A673 (cell line): Measurements from ENCODE around the gene LRRC51. TPM values are rescaled to one million over a fixed set of nuclear protein-coding genes. Genes with fewer than 3 reads are reported as not detected.

Experiments
- Bru-seq: library from RNA; stranded (reverse); fragments of 400-500 nt; gene quantifications from one replicate; lab custom pipeline; 2021; lab: Mats Ljungman, UMichigan
- BruChase-seq, 2 experiments: library from RNA; stranded (reverse); fragments of 400-500 nt; gene quantifications; one replicate each; lab custom pipeline; 2021; lab: Mats Ljungman, UMichigan
- BruUV-seq: library from RNA; stranded (reverse); fragments of 400-500 nt; replicated peaks from 2 replicates; lab custom pipeline; 2021; lab: Mats Ljungman, UMichigan
- CTCF ChIA-PET: fragments of 300-600 bp; sonication (Branson Sonifier 250); formaldehyde crosslinking; loops from one replicate; lab custom pipeline; 2022; ENCODE audit warnings: antibody characterized with exemption; lab: Charles Lee
- POLR2A ChIA-PET: fragments of 300-600 bp; sonication (Branson Sonifier 250); formaldehyde crosslinking; loops from one replicate; lab custom pipeline; 2022; ENCODE audit warnings: antibody characterized with exemption; ENCODE audit not compliant: low non-redundant PET; lab: Charles Lee
- DNase-seq: peaks from one replicate; pipeline ENCODE4 v3.0.0-alpha.2; 2015; ENCODE audit warnings: low spot score
- H3K27ac ChIP-seq: fragments of 200-600 bp; sonication (generic); 2 replicates; pipeline ENCODE4 v1.5.1; 2016; ENCODE audit warnings: mixed run types, low read depth, mild to moderate bottlenecking, mixed read lengths, antibody characterized with exemption, low read length; ENCODE audit not compliant: poor library complexity, severe bottlenecking
- H3K27me3 ChIP-seq: fragments of 200-600 bp; sonication (generic); replicated peaks from 2 replicates; pipeline ENCODE4 v1.6.1; 2017; ENCODE audit warnings: mixed run types, low read depth, mild to moderate bottlenecking, mixed read lengths, antibody characterized with exemption, low read length; ENCODE audit not compliant: insufficient read depth, poor library complexity
- H3K36me3 ChIP-seq: fragments of 200-600 bp; sonication (generic); 2 replicates; pipeline ENCODE4 v1.6.1; 2016; ENCODE audit warnings: mixed run types, mild to moderate bottlenecking, mixed read lengths, antibody characterized with exemption, low read length; ENCODE audit not compliant: insufficient read depth, poor library complexity, severe bottlenecking
- H3K4me1 ChIP-seq: fragments of 200-600 bp; sonication (generic); 2 replicates; pipeline ENCODE4 v1.6.1; 2017; ENCODE audit warnings: mixed run types, mild to moderate bottlenecking, mixed read lengths, antibody characterized with exemption, low read length; ENCODE audit not compliant: insufficient read depth, poor library complexity, severe bottlenecking
- H3K4me3 ChIP-seq: fragments of 200-600 bp; sonication (generic); 2 replicates; pipeline ENCODE4 v1.5.1; 2016; ENCODE audit warnings: low read depth, mixed run types, mild to moderate bottlenecking, mixed read lengths, low read length; ENCODE audit not compliant: poor library complexity, severe bottlenecking
- H3K9me3 ChIP-seq: fragments of 200-600 bp; sonication (generic); 2 replicates; pipeline ENCODE4 v1.6.1; 2016; ENCODE audit warnings: mixed run types, low read depth, mild to moderate bottlenecking, mixed read lengths, antibody characterized with exemption, low read length; ENCODE audit not compliant: poor library complexity, severe bottlenecking
- CTCF ChIP-seq: fragments of 300-800, 200-600 bp; sonication (generic); conservative IDR thresholded peaks from 2 replicates; pipeline ENCODE4 v1.5.1; 2017; ENCODE audit warnings: low read depth, mild to moderate bottlenecking, antibody characterized with exemption, low read length, moderate library complexity, mixed read lengths
- EZH2 ChIP-seq: fragments of 200-600 bp; sonication (generic); IDR thresholded peaks from 2 replicates; pipeline ENCODE4 v1.6.1; 2017; ENCODE audit warnings: borderline replicate concordance, low read depth, mild to moderate bottlenecking, mixed read lengths, antibody characterized with exemption, low read length; ENCODE audit not compliant: poor library complexity, severe bottlenecking
- intact Hi-C: fragments of 100-400 bp; cut with micrococcal nuclease; formaldehyde crosslinking; loops from one replicate; pipeline ENCODE4 v1.10.0; 2022; ENCODE audit not compliant: unreplicated experiment
- long read RNA-seq: library from polyadenylated mRNA; stranded (forward); transcript quantifications from one replicate; pipeline ENCODE4 v2.0.0, GENCODE V29; 2022
- total RNA-seq: library from RNA; stranded (reverse); gene quantifications from 2 replicates; pipeline ENCODE4 v1.2.3, GENCODE V29; 2021

The LRRC51 gene
- 13.9 and 16.7 TPM in 2 replicates for total RNA-seq
- percentile 41 among the genes with signal in this experiment for Bru-seq, nascent RNA
- BruChase-seq, experiment 1, labeled RNA remaining after a 2-hour chase: percentile 46 among the genes with signal in this experiment
- percentile 49 among the genes with signal in this experiment for BruChase-seq, experiment 2, labeled RNA remaining after a 6-hour chase
- long read RNA-seq, partial matches to known transcripts: 0 of 8 reads
- long read RNA-seq, other reads (novel, unspliced or antisense): 0 of 8 reads

DNA sequence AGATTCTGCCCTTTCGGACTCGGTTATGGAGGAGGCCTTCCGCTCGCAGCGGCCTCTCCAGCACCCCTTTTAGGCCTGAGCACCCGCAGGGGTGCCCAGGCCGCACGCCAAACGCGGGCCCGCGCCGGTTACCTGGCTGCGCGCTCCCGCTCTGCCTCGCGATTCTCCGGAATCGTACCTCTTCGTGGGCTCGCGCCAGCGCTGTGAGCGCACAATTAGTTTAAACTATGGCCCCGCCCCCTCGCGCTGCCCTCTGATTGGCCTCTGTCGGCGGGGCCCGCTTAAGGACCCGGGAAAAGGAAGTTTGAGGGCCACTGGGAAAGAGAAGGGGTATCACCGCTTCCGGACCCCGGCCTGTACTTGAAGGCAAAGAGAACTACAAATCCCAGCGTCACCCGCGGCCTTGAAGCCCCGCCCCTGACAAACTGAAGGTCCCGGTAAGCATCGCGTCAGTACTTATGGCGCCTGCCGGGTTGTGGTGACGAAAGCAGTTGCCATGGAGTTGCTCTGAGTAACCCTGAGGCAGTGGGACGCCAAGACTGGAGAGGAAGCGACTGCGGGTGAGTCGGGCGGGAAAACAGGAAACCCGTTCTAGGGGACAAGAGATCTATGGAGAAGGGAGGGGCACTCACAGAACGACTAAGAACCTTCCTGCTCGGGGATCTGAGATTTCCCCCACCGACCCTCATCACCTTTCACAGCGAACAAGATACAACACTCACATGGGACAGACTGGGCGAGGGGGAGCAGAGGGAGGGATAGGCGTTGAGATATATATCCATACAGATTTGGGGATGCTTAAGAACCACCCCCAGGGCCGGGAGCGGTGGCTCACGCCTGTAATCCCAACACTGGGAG is at the start of gene LRRC51, which contains the start of gene NUMA1:
Gene LRRC51, plus strand, starts transcription at position 525 of the 858 bp plus-strand sequence. CDS start 8,234 bp downstream, outside the sequence.
Gene NUMA1, minus strand, starts transcription at position 217 of the 858 bp plus-strand sequence. CDS start 44,599 bp downstream, outside the sequence.
- ChIA-PET POLR2A (interaction anchor here (0.7 kb wide), 1 partner anchor 63 kb away, joined by 5 read pairs; no protein-coding TSS in a partner anchor), CTCF (interaction anchor here (0.9 kb wide), 1 partner anchor 55 kb away, joined by 4 read pairs; no protein-coding TSS in a partner anchor)

DNA sequence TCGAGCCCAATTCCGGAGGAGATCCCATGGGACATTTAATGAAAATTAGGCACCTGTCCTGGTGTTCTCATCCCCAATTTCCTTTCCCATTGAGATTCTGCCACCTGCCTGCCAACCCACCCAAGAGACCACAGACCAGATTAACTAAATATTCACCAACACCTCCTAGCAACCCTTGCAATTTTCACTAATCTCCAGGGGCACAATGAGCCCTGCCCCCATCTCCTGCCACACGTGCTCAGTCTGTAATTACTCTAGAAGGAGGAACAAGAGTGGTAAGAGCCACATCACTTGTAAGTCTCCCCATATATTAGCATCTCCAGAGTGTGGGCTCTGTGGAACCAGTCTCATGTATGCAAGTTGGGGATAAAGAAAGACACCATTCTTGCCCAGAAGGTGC is 44.0 kb upstream of the LRRC51 start:
- CTCF ChIA-PET: no interaction called here
- Histone ChIP-seq H3K9me3 (no peaks in the 10 kb centered on the region), H3K4me3 (no peak overlapping the region), H3K4me1 (peaks cover 40% of the 10 kb centered on the region), H3K36me3 (peaks cover 40% of the 10 kb centered on the region), H3K27me3 (no peaks in the 10 kb centered on the region), H3K27ac (no peak overlapping the region)
- no TSS peak for BruUV-seq
- TF ChIP-seq CTCF (no peak), EZH2 (no peak)
- DNase-seq: no peak
- POLR2A ChIA-PET: no interaction called here
- intact Hi-C loops: no loop called here

More for the DNA sequence above, at the start of gene LRRC51, which contains the start of gene NUMA1:
- Histone ChIP-seq H3K4me1 (peaks cover 14% of the 10 kb centered on the region), H3K9me3 (no peaks in the 10 kb centered on the region), H3K27me3 (no peaks in the 10 kb centered on the region), H3K36me3 (peaks cover 4% of the 10 kb centered on the region), H3K4me3 (peak within 1 kb of the TSS; percentile 72), H3K27ac (peak within 1 kb of the TSS; percentile 86)
- peak; percentile 100 for DNase-seq
- intact Hi-C loops: loop anchor here (1.0 to 2.0 kb wide), 3 partner anchors 23 to 40 kb away; partner anchors contain the start of genes ANAPC15 and LAMTOR1
- TF ChIP-seq EZH2 (no peak), CTCF (no peak)
- BruUV-seq: no TSS peak
